Right lobe of liver (tissue), 4 donors: ENCODE measurements around the gene COMMD1.

Source experiments
- POLR2A ChIP-seq: fragments of 450-650 bp; IDR thresholded peaks from one replicate; pipeline ENCODE4 v1.6.1; 2017; ENCODE audit warnings: antibody characterized with exemption, mild to moderate bottlenecking
- TF ChIP-seq, protein P1 (sequence below), 4 donors: fragments of 200-600 bp in 3 of 4; fragments of 450-650 bp in 1 of 4; IDR thresholded peaks; one replicate each; pipeline versions ENCODE4 v1.5.1 to v1.8.0; 2016 to 2022; ENCODE audit warnings: antibody characterized with exemption in 4 of 4, mild to moderate bottlenecking in 2 of 4
- donor health status: DM: no; HTN: no; CAD: no.
- donor health status: DM: no; HTN: no; CAD: no.
- donor health status: DM: no; HTN: yes; CAD: no.

DNA sequence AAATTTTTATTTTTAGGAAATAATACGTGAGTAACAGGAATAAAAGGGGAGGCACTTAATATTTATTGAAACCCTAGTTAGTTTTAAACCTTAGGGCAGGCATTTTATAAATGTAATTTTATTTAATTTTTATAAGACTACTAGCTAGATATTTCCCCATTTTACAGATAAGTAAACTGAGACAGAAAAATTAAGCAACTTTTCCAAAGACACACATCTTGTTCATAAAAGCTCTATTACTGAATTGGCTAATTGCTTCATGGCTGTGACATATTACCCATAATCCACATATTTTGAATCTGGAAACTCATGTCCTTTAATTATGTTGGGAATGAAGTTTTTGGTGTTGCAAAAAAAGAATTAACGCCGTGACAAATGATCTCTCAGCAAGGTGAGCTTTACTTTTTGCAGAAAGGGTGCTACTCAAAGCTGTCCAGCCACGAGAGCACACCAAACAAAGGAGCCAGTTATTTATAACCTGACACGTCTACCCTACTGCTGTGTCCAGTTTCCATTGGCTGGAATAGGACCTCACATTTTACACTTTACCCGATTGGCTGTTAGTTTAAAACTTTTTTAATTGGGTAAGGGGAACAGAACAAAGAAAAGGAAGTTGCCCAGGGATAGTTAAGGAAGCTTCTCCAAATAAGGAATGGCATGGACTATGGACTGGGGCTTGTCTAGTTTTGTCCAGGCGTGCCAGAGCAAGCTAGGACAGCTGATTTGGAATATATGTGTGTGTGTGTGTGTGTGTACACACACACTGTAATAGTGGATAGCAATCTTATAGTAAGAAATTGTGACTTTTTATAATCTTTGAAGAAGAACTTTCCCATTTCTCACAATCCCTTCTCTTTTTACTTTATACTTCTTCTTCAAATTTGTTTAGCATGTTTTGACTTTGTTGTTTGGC lies 54.2 kb downstream of the COMMD1 start:
- TF ChIP-seq, protein P1, sequence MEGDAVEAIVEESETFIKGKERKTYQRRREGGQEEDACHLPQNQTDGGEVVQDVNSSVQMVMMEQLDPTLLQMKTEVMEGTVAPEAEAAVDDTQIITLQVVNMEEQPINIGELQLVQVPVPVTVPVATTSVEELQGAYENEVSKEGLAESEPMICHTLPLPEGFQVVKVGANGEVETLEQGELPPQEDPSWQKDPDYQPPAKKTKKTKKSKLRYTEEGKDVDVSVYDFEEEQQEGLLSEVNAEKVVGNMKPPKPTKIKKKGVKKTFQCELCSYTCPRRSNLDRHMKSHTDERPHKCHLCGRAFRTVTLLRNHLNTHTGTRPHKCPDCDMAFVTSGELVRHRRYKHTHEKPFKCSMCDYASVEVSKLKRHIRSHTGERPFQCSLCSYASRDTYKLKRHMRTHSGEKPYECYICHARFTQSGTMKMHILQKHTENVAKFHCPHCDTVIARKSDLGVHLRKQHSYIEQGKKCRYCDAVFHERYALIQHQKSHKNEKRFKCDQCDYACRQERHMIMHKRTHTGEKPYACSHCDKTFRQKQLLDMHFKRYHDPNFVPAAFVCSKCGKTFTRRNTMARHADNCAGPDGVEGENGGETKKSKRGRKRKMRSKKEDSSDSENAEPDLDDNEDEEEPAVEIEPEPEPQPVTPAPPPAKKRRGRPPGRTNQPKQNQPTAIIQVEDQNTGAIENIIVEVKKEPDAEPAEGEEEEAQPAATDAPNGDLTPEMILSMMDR (IDR thresholded peaks at IDR 0.05) = no peak
- TF ChIP-seq POLR2A = no peak
